PC-3 (cell line): ENCODE measurements around the gene IFIT2. TPM values are rescaled to one million over a fixed set of nuclear protein-coding genes. Genes with fewer than 3 reads are reported as not detected.

ENCODE experiments used
- ATAC-seq: fragments of 200-7000 bp; cut with Tn5 transposase; 2 replicates; pipeline ENCODE4 v1.9.1; 2020; ENCODE audit warnings: mild to moderate bottlenecking, moderate library complexity
- BruUV-seq: library from RNA; stranded (reverse); fragments of 400-500 nt; replicated peaks from 2 replicates; lab custom pipeline; 2021; lab: Mats Ljungman, UMichigan
- CTCF ChIA-PET: fragments of 300-600 bp; sonication (Branson Sonifier 250); formaldehyde crosslinking; loops from one replicate; lab custom pipeline; 2022; ENCODE audit warnings: antibody characterized with exemption; lab: Charles Lee
- POLR2A ChIA-PET: fragments of 300-600 bp; sonication (Branson Sonifier 250); formaldehyde crosslinking; loops from one replicate; lab custom pipeline; 2022; ENCODE audit warnings: antibody characterized with exemption; ENCODE audit not compliant: unreplicated experiment; lab: Charles Lee
- DNase-seq: peaks from one replicate; pipeline ENCODE4 v3.0.0-alpha.2; 2015
- H2AFZ ChIP-seq: fragments of 300-600 bp; sonication (generic); 2 replicates; pipeline ENCODE4 v1.6.0; 2016; ENCODE audit warnings: antibody characterized with exemption, low read length
- H3F3A ChIP-seq: fragments of 300-600 bp; sonication (generic); one replicate; pipeline ENCODE4 v1.6.0; 2017; ENCODE audit warnings: antibody characterized with exemption, low read length, control low read depth, mild to moderate bottlenecking; ENCODE audit not compliant: unreplicated experiment
- H3K27ac ChIP-seq: fragments of 300-600 bp; sonication (generic); 2 replicates; pipeline ENCODE4 v1.5.1; 2016; ENCODE audit warnings: mild to moderate bottlenecking, low read length
- H3K27me3 ChIP-seq: fragments of 300-600 bp; sonication (generic); 2 replicates; pipeline ENCODE4 v1.6.1; 2016; ENCODE audit warnings: low read length, mixed read lengths
- H3K36me3 ChIP-seq: fragments of 300-600 bp; sonication (generic); 2 replicates; pipeline ENCODE4 v1.6.1; 2016; ENCODE audit warnings: low read depth, mixed run types, low read length, mixed read lengths
- H3K4me1 ChIP-seq: fragments of 300-600 bp; sonication (generic); 2 replicates; pipeline ENCODE4 v1.5.1; 2016; ENCODE audit warnings: low read length; ENCODE audit not compliant: insufficient read depth
- H3K4me2 ChIP-seq: fragments of 300-600 bp; sonication (generic); 2 replicates; pipeline ENCODE4 v1.6.0; 2016; ENCODE audit warnings: low read length
- H3K4me3 ChIP-seq: fragments of 300-600 bp; sonication (generic); 2 replicates; pipeline ENCODE4 v1.5.1; 2016; ENCODE audit warnings: mild to moderate bottlenecking, low read length, mixed read lengths
- H3K79me2 ChIP-seq: fragments of 300-600 bp; sonication (generic); 2 replicates; pipeline ENCODE4 v1.6.1; 2017; ENCODE audit warnings: low read length, mixed read lengths
- H3K9ac ChIP-seq: fragments of 300-600 bp; sonication (generic); 2 replicates; pipeline ENCODE4 v1.6.0; 2016; ENCODE audit warnings: mild to moderate bottlenecking, low read length
- H3K9me2 ChIP-seq: fragments of 300-600 bp; sonication (generic); replicated peaks from 2 replicates; pipeline ENCODE4 v1.6.1; 2016; ENCODE audit warnings: mixed run types, low read length, mixed read lengths
- H3K9me3 ChIP-seq: fragments of 300-600 bp; sonication (generic); 2 replicates; pipeline ENCODE4 v1.6.1; 2016; ENCODE audit warnings: low read length, mixed read lengths
- H4K20me1 ChIP-seq: fragments of 300-600 bp; sonication (generic); 2 replicates; pipeline ENCODE4 v1.6.1; 2016; ENCODE audit warnings: low read length, mixed read lengths
- EZH2 ChIP-seq: fragments of 300-600 bp; sonication (generic); IDR thresholded peaks from one replicate; pipeline ENCODE4 v1.6.1; 2017; ENCODE audit warnings: antibody characterized with exemption, mild to moderate bottlenecking, low read length; ENCODE audit not compliant: unreplicated experiment
- EZH2phosphoT487 ChIP-seq: fragments of 300-600 bp; sonication (generic); IDR thresholded peaks from 2 replicates; pipeline ENCODE4 v1.6.1; 2018; ENCODE audit warnings: mild to moderate bottlenecking, antibody characterized with exemption, low read length, borderline replicate concordance
- intact Hi-C: fragments of 100-400 bp; cut with micrococcal nuclease; formaldehyde crosslinking; loops from 2 replicates; pipeline ENCODE4 v1.9.0; 2023
- total RNA-seq: library from RNA; depleted of rRNA; stranded (reverse); fragments of >200 nt; gene quantifications from 2 replicates; pipeline ENCODE4 v1.2.3, GENCODE V29; 2014
- TF ChIP-seq, protein P1 (sequence below): fragments of 300-600 bp; sonication (generic); conservative IDR thresholded peaks from 2 replicates; pipeline ENCODE4 v1.5.1; 2017; ENCODE audit warnings: antibody characterized with exemption, low read depth, mild to moderate bottlenecking, low read length

The IFIT2 gene
- total RNA-seq, 1 experiment from 2014 or later = 8.6 TPM

DNA sequence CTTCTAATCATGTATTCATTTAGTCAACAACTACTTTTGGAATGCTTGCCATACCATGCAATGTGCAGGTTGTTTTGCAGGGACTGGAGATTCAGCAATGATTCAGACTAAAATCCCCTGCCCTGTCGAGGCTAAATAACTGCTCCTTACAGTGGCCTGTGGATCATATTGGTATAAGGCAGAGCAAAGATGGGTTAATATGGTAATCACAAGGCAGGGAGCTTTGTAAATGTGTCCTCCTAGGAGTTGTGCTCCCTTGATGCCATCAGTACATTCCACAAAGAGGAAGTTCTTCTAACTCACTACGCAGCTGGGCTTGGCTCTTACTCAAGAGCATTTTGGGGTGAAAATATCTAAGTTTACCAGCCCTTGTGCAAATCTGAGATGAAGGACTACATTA, 614 bp upstream of the IFIT2 start:
- peak overlapping the region; percentile 66 for H3K4me3 ChIP-seq
- H3K9me3 ChIP-seq = no peaks in the 10 kb centered on the region
- intact Hi-C loops = loop anchor here (5.0 kb wide), 1 partner anchor 86 kb away; no protein-coding TSS in a partner anchor
- peaks cover 18% of the 10 kb centered on the region for H3K79me2 ChIP-seq
- ChIA-PET CTCF (no interaction called here), POLR2A (interaction anchor here (1.0 to 1.2 kb wide), 2 partner anchors 24 to 51 kb away, joined by 4 to 13 read pairs; no protein-coding TSS in a partner anchor)
- ATAC-seq (peak; percentile 28), DNase-seq (peak; percentile 26)
- no peaks in the 10 kb centered on the region for H4K20me1 ChIP-seq
- no peaks in the 10 kb centered on the region for H3F3A ChIP-seq
- 0 out of 2 replicates have a peak, but pooled peaks cover 5% of the 10 kb centered on the region for H3K36me3 ChIP-seq
- peak overlapping the region; percentile 86 for H3K4me2 ChIP-seq
- peak overlapping the region; percentile 80 for H2AFZ ChIP-seq
- peak overlapping the region; percentile 47 for H3K9ac ChIP-seq
- H3K27ac ChIP-seq = peak overlapping the region; percentile 79
- H3K9me2 ChIP-seq = no peaks in the 10 kb centered on the region
- TF ChIP-seq EZH2 = no peak
- TF ChIP-seq, protein P1, sequence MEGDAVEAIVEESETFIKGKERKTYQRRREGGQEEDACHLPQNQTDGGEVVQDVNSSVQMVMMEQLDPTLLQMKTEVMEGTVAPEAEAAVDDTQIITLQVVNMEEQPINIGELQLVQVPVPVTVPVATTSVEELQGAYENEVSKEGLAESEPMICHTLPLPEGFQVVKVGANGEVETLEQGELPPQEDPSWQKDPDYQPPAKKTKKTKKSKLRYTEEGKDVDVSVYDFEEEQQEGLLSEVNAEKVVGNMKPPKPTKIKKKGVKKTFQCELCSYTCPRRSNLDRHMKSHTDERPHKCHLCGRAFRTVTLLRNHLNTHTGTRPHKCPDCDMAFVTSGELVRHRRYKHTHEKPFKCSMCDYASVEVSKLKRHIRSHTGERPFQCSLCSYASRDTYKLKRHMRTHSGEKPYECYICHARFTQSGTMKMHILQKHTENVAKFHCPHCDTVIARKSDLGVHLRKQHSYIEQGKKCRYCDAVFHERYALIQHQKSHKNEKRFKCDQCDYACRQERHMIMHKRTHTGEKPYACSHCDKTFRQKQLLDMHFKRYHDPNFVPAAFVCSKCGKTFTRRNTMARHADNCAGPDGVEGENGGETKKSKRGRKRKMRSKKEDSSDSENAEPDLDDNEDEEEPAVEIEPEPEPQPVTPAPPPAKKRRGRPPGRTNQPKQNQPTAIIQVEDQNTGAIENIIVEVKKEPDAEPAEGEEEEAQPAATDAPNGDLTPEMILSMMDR = no peak
- no peak for TF ChIP-seq EZH2phosphoT487
- no TSS peak for BruUV-seq
- no peaks in the 10 kb centered on the region for H3K27me3 ChIP-seq
- H3K4me1 ChIP-seq = peaks cover 30% of the 10 kb centered on the region

DNA sequence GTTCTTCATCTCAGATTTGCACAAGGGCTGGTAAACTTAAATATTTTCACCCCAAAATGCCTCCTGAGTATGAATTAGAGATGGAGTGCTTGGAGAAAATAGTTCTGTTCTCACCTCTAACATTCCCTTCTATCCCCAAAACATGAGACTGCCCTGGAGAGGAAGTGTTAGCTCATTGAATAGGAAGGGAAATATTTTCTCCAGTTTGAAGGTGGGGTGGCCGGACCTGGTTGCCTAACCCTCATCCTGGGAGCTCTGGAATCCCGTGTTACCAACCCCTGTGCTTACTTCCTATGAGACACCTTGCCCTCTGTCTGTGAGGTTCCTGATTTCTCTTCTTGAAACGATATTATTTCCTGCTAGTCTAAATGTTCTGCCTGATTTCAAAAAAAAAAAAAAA, 779 bp downstream of the IFIT2 start:
- Histone ChIP-seq H3K9me2 (no peaks in the 10 kb centered on the region), H3K4me1 (peaks cover 30% of the 10 kb centered on the region), H3K79me2 (peaks cover 18% of the 10 kb centered on the region), H3K36me3 (0 out of 2 replicates have a peak, but pooled peaks cover 7% of the 10 kb centered on the region), H3K4me2 (peak overlapping the region; percentile 86), H3K9ac (peak overlapping the region; percentile 47), H4K20me1 (no peaks in the 10 kb centered on the region), H3F3A (no peaks in the 10 kb centered on the region), H2AFZ (peak overlapping the region; percentile 80), H3K9me3 (no peaks in the 10 kb centered on the region), H3K27me3 (no peaks in the 10 kb centered on the region), H3K4me3 (peak overlapping the region; percentile 66), H3K27ac (peak overlapping the region; percentile 79)
- TF ChIP-seq, protein P1 = no peak
- TF ChIP-seq EZH2 (no peak), EZH2phosphoT487 (no peak)
- BruUV-seq = no TSS peak
- ATAC-seq (peak; percentile 52), DNase-seq (peak; percentile 42)
- intact Hi-C loops = loop anchor here (1.0 to 5.0 kb wide), 2 partner anchors 40 to 85 kb away; no protein-coding TSS in a partner anchor
- CTCF ChIA-PET = no interaction called here
- POLR2A ChIA-PET = interaction anchor here (0.6 to 1.2 kb wide), 4 partner anchors 20 to 241 kb away, joined by 3 to 13 read pairs (median 9); partner anchors contain the start of gene IFIT3

DNA sequence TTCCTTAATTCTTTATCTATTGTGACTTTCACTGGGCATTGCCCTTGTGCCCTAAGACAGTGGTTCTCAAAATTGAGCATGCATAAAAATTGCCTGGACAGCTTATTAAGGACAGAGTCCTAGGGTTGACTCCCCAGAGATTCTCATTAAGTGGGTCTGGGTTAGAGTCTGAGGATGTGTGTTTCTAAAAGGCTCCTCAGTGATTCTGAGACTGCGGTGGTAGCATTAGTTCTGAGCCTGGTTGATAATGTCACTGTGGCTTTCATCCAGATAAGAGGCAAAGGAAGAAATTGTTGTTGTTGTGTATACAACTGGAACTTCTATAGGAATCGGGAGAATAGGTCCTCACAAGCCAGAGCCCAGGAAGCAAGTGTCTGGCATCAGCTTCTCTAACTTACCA, 1.3 kb downstream of the IFIT2 start:
- peak overlapping the region; percentile 47; the same call in 1 of the 2 replicates for H3K9ac ChIP-seq
- no peaks in the 10 kb centered on the region for H4K20me1 ChIP-seq
- TF ChIP-seq EZH2 = no peak
- TF ChIP-seq EZH2phosphoT487 = no peak
- TF ChIP-seq, protein P1 = no peak
- POLR2A ChIA-PET = interaction anchor here (0.6 to 1.1 kb wide), 2 partner anchors 20 to 240 kb away, joined by 3 to 7 read pairs; no protein-coding TSS in a partner anchor
- H3K9me3 ChIP-seq = no peaks in the 10 kb centered on the region
- H2AFZ ChIP-seq = peak overlapping the region; percentile 80; the same call in 1 of the 2 replicates
- H3K4me2 ChIP-seq = peak overlapping the region; percentile 86
- BruUV-seq = no TSS peak
- H3K36me3 ChIP-seq = 0 out of 2 replicates have a peak, but pooled peaks cover 7% of the 10 kb centered on the region
- H3K27ac ChIP-seq = 0 out of 2 replicates have a peak overlapping the region, but pooled peaks have one; percentile 79
- no peaks in the 10 kb centered on the region for H3K9me2 ChIP-seq
- CTCF ChIA-PET = no interaction called here
- peaks cover 30% of the 10 kb centered on the region for H3K4me1 ChIP-seq
- peak overlapping the region; percentile 66 for H3K4me3 ChIP-seq
- DNase-seq (no peak), ATAC-seq (no peak)
- H3K27me3 ChIP-seq = no peaks in the 10 kb centered on the region
- peaks cover 18% of the 10 kb centered on the region for H3K79me2 ChIP-seq
- intact Hi-C loops = loop anchor here (5.0 kb wide), 1 partner anchor 84 kb away; no protein-coding TSS in a partner anchor
- no peaks in the 10 kb centered on the region for H3F3A ChIP-seq
